ENCODE measurements around the gene TBC1D14.

The TBC1D14 gene

DNA sequence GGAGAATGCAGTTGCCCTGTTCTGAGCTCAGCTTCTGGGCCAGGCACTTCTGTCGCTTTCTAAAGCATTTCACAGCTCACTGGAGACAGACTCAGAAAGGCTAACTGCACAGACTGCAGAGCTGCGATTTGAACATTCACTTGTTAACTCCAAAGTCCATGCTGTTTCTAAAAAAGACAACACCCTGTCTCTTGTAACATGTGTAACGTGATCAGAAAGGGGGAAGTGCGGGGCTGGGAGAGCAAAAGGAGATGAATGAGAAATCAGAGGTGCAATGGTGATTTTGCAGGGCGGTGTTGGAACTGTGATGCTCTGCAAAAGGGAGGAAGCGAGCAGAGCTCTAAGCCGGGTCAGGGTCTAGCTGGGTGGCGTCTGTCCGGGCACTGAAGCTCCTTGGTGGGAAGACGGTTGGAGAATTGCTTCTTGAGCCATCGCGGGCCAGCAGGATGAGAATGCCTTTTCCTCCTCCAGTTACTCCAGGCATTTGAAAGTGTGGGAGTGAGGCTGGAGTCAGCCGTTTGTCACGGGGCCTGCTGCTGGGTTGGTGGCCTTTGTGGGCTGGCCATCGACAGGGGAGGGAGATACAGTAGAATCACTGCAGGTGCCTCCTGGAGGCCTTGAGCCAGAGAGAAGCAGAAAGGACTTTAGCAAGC, 20.3 kb downstream of the TBC1D14 start:
- no peak for DNase-seq (ENCODE audit: low read depth)

DNA sequence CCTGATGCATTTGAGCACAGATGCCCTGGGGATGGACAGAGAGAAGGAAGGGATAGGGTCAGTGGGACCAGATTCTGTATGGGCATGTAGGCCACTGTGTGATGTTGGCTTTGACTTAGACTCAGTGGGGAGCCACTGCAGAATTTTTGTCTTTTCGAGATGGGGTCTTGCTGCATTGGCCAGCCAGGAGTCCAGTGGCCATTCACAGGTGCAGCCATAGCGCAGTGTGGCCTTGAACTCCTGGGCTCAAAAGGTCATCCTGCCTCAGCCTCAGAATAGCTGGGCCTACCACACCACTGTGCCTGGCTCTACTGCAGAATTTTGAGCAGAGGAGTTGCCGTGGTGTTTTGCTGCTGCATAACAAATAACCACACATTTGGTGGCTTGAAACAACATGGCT, 22.8 kb downstream of the TBC1D14 start:
- DNase-seq (ENCODE audit: low read depth) = no peak

DNA sequence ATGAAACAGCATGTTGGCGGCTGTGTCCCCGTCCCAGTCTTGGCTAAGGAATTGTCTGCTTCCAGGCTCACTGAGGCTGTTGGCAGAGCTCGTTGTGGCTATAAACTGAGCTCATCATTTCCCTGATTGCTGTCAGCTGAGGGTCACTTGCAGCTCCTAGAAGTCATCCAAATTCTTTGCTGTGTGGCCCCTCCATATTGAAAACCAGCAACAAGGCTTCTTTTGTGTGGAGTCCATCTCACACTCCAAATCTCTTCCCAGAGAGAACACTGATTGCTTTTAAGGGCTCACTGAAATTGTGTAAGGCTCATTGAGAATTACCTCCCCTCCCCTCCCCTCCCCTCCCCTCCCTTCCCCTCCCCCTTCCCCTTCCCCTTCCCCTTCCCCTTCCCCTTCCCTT, 23.3 kb downstream of the TBC1D14 start:
- DNase-seq (ENCODE audit: low read depth) = no peak

- DNase-seq (ENCODE audit: low read depth) = no peak
Measured at GRCh38 chr4:6933691-6934430, 24.2 kb downstream of the TBC1D14 start.

DNA sequence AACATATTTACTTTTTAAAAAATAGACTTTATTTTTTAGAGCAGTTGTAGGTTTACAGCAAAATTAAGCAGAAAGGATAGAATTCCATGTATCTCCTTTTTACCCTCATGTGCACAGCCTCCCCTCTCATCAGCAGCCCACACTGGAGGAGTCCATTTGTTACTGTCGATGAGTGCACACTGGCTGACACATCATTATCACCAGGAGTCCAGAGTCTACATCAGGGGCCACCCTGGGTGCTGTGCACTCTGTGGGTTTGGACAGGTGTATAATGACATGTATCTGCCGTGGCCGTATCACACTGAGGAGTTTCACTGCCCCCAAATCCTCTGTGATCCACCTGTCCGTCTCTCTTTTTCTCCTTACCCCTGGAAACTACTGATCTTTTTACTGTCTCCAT, 26.3 kb downstream of the TBC1D14 start:
- DNase-seq (ENCODE audit: low read depth) = no peak

DNA sequence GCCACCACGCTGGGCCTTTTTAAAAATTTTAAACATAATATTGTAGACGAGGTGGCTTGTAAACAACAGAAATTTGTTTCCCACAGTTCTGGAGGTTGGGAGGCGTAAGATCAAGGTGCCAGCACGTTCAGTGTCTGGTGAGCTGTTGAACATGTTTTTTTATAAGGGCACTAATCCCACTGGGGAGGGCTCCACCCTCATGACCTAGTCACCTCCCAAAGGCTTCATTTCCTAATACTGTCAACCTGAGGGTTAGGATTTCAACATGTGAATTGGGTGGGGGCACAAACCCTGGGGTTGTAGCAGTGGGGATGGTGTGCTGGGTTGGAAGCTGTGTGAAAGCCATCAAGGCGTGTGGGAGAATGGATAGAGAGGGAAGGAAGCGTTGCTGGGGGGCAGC, 27.6 kb downstream of the TBC1D14 start:
- no peak for DNase-seq (ENCODE audit: low read depth)

DNA sequence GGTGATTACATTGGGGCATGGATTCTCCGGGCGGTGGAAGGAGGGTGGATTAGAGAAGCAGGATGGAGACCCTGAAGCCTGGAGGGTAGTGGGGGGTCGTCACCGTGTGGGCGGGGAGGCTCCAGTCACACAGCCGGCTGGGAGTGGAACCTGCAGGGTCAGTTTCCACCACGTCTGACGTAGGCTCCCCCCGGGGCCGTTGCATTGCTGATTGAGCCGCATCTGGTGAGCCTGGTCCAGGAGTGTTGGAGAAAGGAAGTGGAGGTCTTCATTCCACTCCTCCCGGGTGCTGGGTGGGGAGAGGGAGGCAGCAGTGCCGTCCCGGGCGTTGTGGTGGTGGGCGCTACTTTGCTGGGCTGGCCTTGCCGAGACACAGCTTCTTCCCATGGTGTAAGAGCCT, 28.1 kb downstream of the TBC1D14 start:
- no peak for DNase-seq (ENCODE audit: low read depth)

- DNase-seq (ENCODE audit: low read depth) = no peak
Measured at GRCh38 chr4:6938237-6938636, 28.6 kb downstream of the TBC1D14 start.

DNA sequence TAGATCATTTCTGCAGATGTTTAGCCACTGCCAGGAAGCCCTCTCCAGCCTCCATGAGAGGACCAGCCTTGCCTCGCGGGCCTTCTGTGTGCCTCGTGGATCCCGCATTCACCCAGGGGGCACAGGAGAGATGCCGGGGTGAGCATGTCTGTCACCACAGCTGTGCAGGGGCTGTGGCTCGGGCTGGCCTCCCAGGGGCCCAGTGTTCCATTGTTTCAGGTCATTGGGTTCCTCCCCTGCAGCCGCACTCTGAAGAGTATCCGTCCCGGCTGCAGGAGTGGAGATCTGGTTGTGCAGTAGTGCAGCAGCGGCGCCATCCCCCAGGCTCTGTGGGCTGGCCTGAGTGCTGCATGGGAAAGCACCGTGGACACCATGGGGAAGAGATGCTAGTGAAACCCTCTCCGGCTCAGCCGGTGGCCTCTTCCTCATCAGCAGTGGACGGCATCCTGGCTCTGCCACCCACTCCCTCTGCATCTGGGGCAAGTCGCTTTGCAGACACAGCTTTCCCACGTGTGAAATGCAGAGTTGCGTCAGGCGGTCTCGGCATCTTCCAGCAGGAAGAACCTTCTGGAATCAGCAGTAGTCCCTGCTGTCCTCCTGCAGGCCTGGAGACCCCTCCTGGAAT, 29.1 kb downstream of the TBC1D14 start:
- no peak for DNase-seq (ENCODE audit: low read depth)

GRCh38 chr4:6939761-6940743, 30.4 kb downstream of the TBC1D14 start:
- DNase-seq (ENCODE audit: low read depth) = no peak

DNA sequence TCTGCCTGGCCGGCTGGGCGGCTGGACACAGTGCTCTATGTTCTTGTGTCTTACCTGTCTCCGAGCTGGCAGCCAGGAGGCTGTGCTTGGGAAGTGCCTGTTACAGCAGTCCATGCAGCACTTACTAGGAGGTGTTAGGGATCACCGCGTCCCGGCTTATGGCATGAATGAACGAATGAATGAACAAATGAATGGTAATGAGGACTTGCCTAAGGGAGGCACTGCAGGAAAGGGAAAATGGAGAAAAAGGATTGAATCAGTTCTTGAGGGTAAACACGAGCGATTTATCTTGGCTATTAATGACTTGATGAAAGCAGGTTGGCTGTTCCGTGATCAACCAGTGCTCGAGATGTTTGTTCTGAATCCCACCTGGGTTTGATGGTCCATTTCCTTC, 31.1 kb downstream of the TBC1D14 start:
- DNase-seq (ENCODE audit: low read depth) = no peak

GRCh38 chr4:6941796-6942195, 32.2 kb downstream of the TBC1D14 start:
- no peak for DNase-seq (ENCODE audit: low read depth)

DNA sequence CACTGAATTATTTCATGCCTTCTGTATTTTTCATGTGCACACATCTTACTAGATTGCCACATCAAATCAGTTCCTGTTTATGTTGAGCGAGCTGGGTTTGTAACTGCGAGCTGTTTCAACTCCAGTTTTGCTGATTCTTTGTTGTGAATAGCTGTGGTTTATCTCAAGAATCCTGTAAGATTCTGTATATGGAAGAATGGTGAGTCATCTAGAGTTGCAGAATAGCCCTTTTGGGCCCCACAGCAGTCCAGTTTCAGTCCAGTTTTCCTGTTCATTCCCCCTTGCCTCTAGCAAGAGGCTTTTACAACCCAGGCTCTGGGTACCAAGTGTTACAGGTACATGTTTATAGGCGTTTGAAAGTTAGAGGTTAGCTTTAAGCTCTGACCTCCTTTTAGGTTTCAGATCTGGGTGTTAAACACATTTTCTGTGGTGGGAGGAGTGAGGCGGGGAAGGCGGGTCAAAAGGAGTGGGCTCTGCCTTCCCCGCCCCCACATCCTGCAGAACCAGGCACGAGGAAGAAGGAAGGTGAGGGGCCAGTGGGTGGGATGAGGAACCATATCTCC, 32.7 kb downstream of the TBC1D14 start:
- DNase-seq (ENCODE audit: low read depth) = peak; percentile 93

DNA sequence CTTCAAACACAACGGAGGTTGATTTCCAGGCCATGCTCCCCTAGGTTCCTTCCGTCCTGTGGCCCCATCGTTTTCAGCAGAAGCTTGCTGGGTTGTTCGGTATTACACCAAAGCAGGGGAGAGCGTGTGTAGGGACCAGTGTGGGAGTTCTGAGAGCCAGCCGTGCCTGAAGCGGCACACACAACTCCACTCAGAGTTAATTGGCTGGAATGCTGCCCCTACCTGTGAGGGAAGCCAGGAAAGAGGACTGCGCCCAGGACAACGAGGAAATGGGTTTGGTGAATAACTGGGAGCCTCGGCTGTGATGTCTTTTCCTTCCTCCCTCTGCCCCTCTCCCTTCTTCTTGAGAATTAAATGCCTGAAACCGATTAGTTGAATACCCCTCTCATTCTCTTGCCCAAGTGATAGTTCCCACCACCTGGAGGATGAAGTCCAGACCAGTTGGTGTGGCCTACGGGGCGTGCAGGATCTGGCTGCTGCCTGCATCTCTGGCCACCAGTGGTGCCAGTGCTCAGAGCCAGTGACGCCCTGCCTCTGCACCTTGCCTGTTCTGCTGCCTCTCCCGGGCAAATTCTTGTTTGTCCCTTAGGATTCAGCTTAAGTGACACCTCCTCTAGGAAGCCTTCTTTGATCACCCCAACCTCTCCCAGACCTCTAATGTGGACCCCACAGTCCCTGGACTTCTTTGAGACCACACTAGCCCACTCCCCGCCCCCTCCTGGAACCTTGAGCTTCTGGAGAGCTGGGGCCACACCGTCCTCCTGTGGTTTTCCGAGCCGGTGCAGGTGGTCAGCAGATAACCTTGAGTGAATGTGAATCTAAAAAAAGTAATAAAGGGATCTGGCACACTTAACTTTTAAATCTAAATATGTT, 33.6 kb downstream of the TBC1D14 start:
- DNase-seq (ENCODE audit: low read depth) = no peak

DNA sequence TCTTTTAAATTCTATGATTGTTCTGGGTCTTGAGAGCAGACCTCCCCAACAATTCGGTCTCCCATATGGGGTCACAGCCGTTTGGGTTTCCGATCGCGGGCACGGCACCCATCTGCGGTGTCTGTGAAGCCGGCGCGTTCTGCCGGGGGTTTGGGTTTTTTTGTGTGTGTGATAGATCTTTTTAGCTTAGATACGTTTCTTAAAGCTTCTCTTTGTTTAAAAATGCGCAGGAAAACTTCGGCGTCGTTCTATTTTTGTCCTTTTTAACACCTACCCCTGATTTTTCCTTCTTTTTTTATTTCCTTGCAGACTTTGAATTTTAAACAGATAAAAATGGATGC, 34.2 kb downstream of the TBC1D14 start:
- no peak for DNase-seq (ENCODE audit: low read depth)

DNA sequence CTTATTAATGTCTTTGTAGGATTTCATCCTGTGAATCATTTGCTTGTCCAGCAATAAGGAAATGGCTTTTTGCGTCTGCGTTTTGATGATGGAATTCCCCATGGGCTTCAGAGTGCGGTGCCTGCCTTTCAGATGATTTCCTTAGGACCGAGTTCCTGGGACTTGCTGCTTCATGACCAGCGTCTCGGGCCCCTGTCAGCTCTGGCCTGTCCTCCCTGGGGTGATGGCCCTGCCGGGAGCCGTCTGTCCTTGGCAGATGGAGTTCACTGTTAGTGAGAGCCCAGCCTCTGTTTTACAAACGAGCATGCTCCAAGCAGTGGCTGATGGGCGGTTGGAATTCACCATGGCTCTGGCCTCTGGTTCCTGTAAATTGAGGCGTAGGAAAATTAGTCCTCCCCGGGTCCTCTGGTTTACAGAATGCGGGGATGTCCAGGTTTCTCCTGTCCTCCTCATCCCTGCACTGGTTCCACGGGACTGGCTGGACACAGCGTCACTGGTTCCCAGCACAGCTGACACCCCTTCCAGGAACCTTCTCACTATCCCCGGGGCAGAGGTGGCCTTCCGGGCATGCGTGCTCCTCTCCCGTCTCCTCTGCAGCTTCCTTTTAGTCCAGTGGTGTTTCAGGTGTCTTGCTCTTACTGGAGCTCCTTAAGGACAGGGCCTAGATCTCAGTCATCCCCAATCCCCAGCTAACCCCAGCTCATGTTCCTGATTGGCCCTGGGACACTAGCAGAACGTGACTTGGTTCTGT, 34.9 kb downstream of the TBC1D14 start:
- no peak for DNase-seq (ENCODE audit: low read depth)

- no peak for DNase-seq (ENCODE audit: low read depth)
Measured at GRCh38 chr4:6945052-6945409, 35.4 kb downstream of the TBC1D14 start.

GRCh38 chr4:6946497-6946896, 36.9 kb downstream of the TBC1D14 start:
- no peak for DNase-seq (ENCODE audit: low read depth)

DNA sequence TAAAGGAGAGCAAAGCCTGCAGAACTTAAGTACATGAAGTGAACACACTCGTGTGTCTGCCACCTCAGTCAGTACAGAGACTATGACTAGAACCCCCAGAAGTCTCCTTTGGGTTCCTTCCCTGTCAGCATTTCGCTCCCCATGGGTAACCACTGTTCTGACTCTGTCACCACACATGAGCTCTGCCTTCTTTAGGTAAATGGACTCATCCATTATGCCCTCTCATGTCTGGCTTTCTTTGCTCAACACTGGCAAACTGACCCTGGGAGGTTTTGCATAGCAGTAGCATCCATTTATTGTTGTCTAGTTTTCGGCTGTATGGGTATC, 38.5 kb downstream of the TBC1D14 start:
- DNase-seq (ENCODE audit: low read depth) = no peak

DNA sequence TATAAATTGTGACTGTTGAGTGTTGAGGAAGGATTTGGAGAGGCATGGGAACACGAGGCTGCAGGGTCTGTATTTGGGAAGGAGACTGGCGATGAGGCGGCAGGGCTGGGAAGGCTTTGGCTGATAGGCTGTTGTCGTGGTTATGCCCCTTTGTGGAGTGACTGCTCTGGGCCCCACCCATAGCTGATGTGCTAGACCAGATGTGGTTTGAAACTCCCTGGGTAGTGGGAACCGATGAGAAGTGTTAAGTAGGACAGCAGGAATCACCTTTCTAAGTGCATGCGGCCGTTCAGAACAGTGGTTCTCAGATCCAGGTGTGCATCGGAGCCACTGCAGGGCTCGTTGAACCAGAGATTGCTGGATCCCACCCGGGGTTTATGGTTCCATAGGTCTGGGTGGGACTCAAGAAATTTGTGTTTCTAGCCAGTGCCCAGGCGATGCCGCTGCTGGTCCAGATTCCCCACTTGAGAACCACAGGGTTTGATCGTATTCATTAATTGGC, 42.3 kb downstream of the TBC1D14 start:
- no peak for DNase-seq (ENCODE audit: low read depth)
